ENCODE results near the gene NIPSNAP2.

- TF ChIP-seq MAX (IDR thresholded peaks at IDR 0.05; ENCODE audit: low read depth, low read length) (no peak), CTCF (IDR thresholded peaks at IDR 0.05 in 2 of 3, conservative IDR thresholded peaks at IDR 0.05 in 1 of 3; ENCODE audit: control insufficient read depth in 2 of 3, extremely low read depth in 1 of 3, insufficient read depth in 1 of 3, low read depth in 3 of 3, low read length in 3 of 3) (no peak), TAF1 (IDR thresholded peaks at IDR 0.05; ENCODE audit: borderline replicate concordance, low read depth, low read length) (no peak), KDM1A (IDR thresholded peaks at IDR 0.05; ENCODE audit: borderline replicate concordance) (no peak), GABPA (IDR thresholded peaks at IDR 0.05; ENCODE audit: low read depth) (no peak), ZNF217 (IDR thresholded peaks at IDR 0.05) (no peak), NR2F1 (conservative IDR thresholded peaks at IDR 0.05) (no peak), POLR2AphosphoS5 (IDR thresholded peaks at IDR 0.05; ENCODE audit: low read length) (no peak), EZH2 (IDR thresholded peaks at IDR 0.05; ENCODE audit: borderline replicate concordance, control insufficient read depth, low read depth, low read length) (no peak), POLR2A (IDR thresholded peaks at IDR 0.05; ENCODE audit: low read depth, low read length) (no peak)
These were observed 13.4 kb downstream of the NIPSNAP2 start for GRCh38 chr7:55977831-55978230.
